WTC11 (cell line): ENCODE results near the gene IFITM5.

Experiments used
- FOXP1 ChIP-seq: sonication (generic); formaldehyde crosslinking; IDR thresholded peaks from 2 replicates; pipeline ENCODE4 v1.8.0; 2022; ENCODE audit warnings: missing genetic modification reagents, mild to moderate bottlenecking, moderate library complexity, borderline replicate concordance
- JUN ChIP-seq: sonication (generic); formaldehyde crosslinking; IDR thresholded peaks from 2 replicates; pipeline ENCODE4 v1.8.0; 2023; ENCODE audit warnings: mild to moderate bottlenecking, missing genetic modification reagents
- MXD4 ChIP-seq: fragments of 250-450 bp; sonication (Bioruptor Pico); IDR thresholded peaks from 2 replicates; pipeline ENCODE4 v1.8.0; 2021; ENCODE audit warnings: mild to moderate bottlenecking, moderate library complexity, borderline replicate concordance
- NR2C2 ChIP-seq: sonication (generic); formaldehyde crosslinking; IDR thresholded peaks from 2 replicates; pipeline ENCODE4 v1.8.0; 2022; ENCODE audit warnings: mild to moderate bottlenecking, missing genetic modification reagents
- TP53 ChIP-seq: sonication (generic); formaldehyde crosslinking; IDR thresholded peaks from 2 replicates; pipeline ENCODE4 v1.8.1; 2023; ENCODE audit warnings: mild to moderate bottlenecking, missing genetic modification reagents
- TF ChIP-seq, protein P1 (sequence below): sonication (generic); formaldehyde crosslinking; conservative IDR thresholded peaks from 2 replicates; pipeline ENCODE4 v1.8.1; 2023; ENCODE audit warnings: mild to moderate bottlenecking, low read depth, missing genetic modification reagents, moderate library complexity
- TF ChIP-seq, protein P2 (sequence below): sonication (generic); formaldehyde crosslinking; IDR thresholded peaks from 2 replicates; pipeline ENCODE4 v1.8.1; 2022; ENCODE audit warnings: low read depth, mild to moderate bottlenecking, moderate library complexity, missing genetic modification reagents, borderline replicate concordance
- TF ChIP-seq, protein P3 (sequence below): fragments of 200-600 bp; IDR thresholded peaks from 2 replicates; pipeline ENCODE4 v1.8.0; 2022; ENCODE audit warnings: antibody characterized with exemption

DNA sequence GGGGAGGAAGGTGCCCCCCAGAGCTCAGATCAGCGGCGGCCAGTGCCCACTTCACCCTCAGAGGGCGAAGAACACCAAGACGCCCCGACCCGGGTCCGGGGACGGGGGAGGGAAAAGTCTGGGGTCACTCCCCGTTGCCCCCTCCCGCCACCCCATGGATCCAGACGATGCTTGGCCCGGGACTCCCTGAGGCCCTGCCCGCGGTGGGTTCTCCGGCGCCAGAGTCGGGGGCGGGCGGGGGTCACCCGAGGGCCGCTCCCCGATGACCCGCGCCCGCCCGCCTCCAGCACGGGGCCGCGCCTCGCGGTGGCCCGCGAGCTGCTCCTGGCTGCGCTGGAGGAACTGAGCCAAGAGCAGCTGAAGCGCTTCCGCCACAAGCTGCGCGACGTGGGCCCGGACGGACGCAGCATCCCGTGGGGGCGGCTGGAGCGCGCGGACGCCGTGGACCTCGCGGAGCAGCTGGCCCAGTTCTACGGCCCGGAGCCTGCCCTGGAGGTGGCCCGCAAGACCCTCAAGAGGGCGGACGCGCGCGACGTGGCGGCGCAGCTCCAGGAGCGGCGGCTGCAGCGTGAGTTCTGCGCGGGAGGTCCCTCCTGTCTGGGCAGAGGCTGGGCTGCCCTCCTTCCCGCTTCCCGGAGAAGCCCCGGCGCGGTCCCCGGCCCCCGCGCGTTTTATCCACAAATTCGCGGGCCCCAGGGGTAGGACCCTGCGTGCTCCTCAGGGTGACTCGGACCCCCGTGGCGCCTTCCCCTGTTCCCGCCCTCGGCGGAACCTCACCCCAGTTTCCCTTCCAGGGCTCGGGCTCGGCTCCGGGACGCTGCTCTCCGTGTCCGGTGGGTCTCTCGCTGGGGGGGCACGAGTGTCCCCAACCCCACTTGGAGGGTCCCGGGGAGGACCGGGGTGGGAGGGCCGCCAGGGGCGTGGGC is 20.0 kb downstream of the IFITM5 start:
- TF ChIP-seq, protein P1, sequence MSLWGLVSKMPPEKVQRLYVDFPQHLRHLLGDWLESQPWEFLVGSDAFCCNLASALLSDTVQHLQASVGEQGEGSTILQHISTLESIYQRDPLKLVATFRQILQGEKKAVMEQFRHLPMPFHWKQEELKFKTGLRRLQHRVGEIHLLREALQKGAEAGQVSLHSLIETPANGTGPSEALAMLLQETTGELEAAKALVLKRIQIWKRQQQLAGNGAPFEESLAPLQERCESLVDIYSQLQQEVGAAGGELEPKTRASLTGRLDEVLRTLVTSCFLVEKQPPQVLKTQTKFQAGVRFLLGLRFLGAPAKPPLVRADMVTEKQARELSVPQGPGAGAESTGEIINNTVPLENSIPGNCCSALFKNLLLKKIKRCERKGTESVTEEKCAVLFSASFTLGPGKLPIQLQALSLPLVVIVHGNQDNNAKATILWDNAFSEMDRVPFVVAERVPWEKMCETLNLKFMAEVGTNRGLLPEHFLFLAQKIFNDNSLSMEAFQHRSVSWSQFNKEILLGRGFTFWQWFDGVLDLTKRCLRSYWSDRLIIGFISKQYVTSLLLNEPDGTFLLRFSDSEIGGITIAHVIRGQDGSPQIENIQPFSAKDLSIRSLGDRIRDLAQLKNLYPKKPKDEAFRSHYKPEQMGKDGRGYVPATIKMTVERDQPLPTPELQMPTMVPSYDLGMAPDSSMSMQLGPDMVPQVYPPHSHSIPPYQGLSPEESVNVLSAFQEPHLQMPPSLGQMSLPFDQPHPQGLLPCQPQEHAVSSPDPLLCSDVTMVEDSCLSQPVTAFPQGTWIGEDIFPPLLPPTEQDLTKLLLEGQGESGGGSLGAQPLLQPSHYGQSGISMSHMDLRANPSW: no peak
- TF ChIP-seq TP53 (CRISPR knock-in tag): no peak
- TF ChIP-seq, protein P2, sequence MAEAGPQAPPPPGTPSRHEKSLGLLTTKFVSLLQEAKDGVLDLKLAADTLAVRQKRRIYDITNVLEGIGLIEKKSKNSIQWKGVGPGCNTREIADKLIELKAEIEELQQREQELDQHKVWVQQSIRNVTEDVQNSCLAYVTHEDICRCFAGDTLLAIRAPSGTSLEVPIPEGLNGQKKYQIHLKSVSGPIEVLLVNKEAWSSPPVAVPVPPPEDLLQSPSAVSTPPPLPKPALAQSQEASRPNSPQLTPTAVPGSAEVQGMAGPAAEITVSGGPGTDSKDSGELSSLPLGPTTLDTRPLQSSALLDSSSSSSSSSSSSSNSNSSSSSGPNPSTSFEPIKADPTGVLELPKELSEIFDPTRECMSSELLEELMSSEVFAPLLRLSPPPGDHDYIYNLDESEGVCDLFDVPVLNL: no peak
- no peak for TF ChIP-seq NR2C2 (CRISPR knock-in tag)
- TF ChIP-seq JUN (CRISPR knock-in tag): no peak
- TF ChIP-seq FOXP1: no peak
- no peak for TF ChIP-seq MXD4 (CRISPR knock-in tag)
- TF ChIP-seq, protein P3, sequence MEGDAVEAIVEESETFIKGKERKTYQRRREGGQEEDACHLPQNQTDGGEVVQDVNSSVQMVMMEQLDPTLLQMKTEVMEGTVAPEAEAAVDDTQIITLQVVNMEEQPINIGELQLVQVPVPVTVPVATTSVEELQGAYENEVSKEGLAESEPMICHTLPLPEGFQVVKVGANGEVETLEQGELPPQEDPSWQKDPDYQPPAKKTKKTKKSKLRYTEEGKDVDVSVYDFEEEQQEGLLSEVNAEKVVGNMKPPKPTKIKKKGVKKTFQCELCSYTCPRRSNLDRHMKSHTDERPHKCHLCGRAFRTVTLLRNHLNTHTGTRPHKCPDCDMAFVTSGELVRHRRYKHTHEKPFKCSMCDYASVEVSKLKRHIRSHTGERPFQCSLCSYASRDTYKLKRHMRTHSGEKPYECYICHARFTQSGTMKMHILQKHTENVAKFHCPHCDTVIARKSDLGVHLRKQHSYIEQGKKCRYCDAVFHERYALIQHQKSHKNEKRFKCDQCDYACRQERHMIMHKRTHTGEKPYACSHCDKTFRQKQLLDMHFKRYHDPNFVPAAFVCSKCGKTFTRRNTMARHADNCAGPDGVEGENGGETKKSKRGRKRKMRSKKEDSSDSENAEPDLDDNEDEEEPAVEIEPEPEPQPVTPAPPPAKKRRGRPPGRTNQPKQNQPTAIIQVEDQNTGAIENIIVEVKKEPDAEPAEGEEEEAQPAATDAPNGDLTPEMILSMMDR: no peak
